SH-SY5Y (cell line): ENCODE measurements around the gene GLS2.

Experiments used
- GATA2 ChIP-seq: IDR thresholded peaks from 2 replicates; pipeline ENCODE4 v1.6.1; 2011; ENCODE audit warnings: mild to moderate bottlenecking, low read depth, low read length
- GATA3 ChIP-seq: IDR thresholded peaks from 2 replicates; pipeline ENCODE4 v1.6.1; 2011; ENCODE audit warnings: low read depth, mild to moderate bottlenecking, low read length, moderate library complexity

- TF ChIP-seq GATA2 = no peak
- TF ChIP-seq GATA3 = no peak
Measured at GRCh38 chr12:56454557-56454956, 33.4 kb downstream of the GLS2 start, which contains the start of gene MIP.
